ENCODE measurements around the gene CCL22. TPM values are rescaled to one million over a fixed set of nuclear protein-coding genes. Genes with fewer than 3 reads are reported as not detected.

Gene CCL22
- total and polyA plus RNA-seq, 2 experiments from 2014 or later: 0.19 TPM; not detected in 1

GRCh38 chr16:57329718-57330327 lies 28.8 kb upstream of the CCL22 start (continued):
- TF ChIP-seq CREB1 (CRISPR knock-in tag; IDR thresholded peaks at IDR 0.05; ENCODE audit: low read depth) (no peak), ETS1 (IDR thresholded peaks at IDR 0.05) (no peak)

GRCh38 chr16:57331355-57331754 lies 27.2 kb upstream of the CCL22 start:
- no peaks in the 10 kb centered on the region for H3F3A ChIP-seq (replicated peaks; ENCODE audit: low read depth)
- H3K4me1 ChIP-seq (ENCODE audit: insufficient read depth): no peaks in the 10 kb centered on the region
- DNase-seq (ENCODE audit: low spot score): no peak
- H3K4me1 Mint-ChIP-seq: no peaks in the 10 kb centered on the region
- no peaks in the 10 kb centered on the region for H3K27me3 Mint-ChIP-seq (ENCODE audit: insufficient read depth, low read depth, poor library complexity)
- H3K4me3 Mint-ChIP-seq: no peak overlapping the region
- no peaks in the 10 kb centered on the region for H3K9me2 ChIP-seq (ENCODE audit: insufficient read depth)
- no peaks in the 10 kb centered on the region for H3K36me3 ChIP-seq (ENCODE audit: insufficient read depth)
- H3K4me2 ChIP-seq: no peak overlapping the region
- H4K20me1 ChIP-seq (replicated peaks; ENCODE audit: insufficient read depth): no peaks in the 10 kb centered on the region
- peaks cover 3% of the 10 kb centered on the region; the same call in 1 of the 3 replicates for H3K9me3 Mint-ChIP-seq
- H3K27me3 ChIP-seq (ENCODE audit: insufficient read depth): no peaks in the 10 kb centered on the region; the same call in 1 of the 2 replicates
- no peak overlapping the region for H3K27ac Mint-ChIP-seq
- H3K36me3 Mint-ChIP-seq (ENCODE audit: low read depth): no peaks in the 10 kb centered on the region
- H2AFZ ChIP-seq: no peak overlapping the region
- no peaks in the 10 kb centered on the region for H3K79me2 ChIP-seq (replicated peaks; ENCODE audit: insufficient read depth)
- H3K4me3 ChIP-seq: no peak overlapping the region
- no peak overlapping the region for H3K27ac ChIP-seq (ENCODE audit: low read depth)
- ATAC-seq: no peak
- no peak for TF ChIP-seq ETS1 (IDR thresholded peaks at IDR 0.05)
- TF ChIP-seq STAT1 (IDR thresholded peaks at IDR 0.05; ENCODE audit: unreplicated experiment): no peak
- TF ChIP-seq REST (IDR thresholded peaks at IDR 0.05; ENCODE audit: unreplicated experiment): no peak
- TF ChIP-seq JUNB (IDR thresholded peaks at IDR 0.05; ENCODE audit: unreplicated experiment): no peak
- TF ChIP-seq ZNF114 (CRISPR knock-in tag; IDR thresholded peaks at IDR 0.05): no peak
- TF ChIP-seq ZNF331 (CRISPR knock-in tag; IDR thresholded peaks at IDR 0.05; ENCODE audit: low read depth): no peak
- TF ChIP-seq ZNF462 (CRISPR knock-in tag; IDR thresholded peaks at IDR 0.05): no peak
- no peak for TF ChIP-seq POLR2AphosphoS5 (IDR thresholded peaks at IDR 0.05; ENCODE audit: low read depth)
- no peak for TF ChIP-seq EZH2 (IDR thresholded peaks at IDR 0.05; ENCODE audit: low read depth, unreplicated experiment)
- no peak for TF ChIP-seq EZH2phosphoT487 (IDR thresholded peaks at IDR 0.05; ENCODE audit: unreplicated experiment)

Data from GM23338 (cell line).